Measurements from ENCODE around the gene PSME3IP1.

The PSME3IP1 gene

DNA sequence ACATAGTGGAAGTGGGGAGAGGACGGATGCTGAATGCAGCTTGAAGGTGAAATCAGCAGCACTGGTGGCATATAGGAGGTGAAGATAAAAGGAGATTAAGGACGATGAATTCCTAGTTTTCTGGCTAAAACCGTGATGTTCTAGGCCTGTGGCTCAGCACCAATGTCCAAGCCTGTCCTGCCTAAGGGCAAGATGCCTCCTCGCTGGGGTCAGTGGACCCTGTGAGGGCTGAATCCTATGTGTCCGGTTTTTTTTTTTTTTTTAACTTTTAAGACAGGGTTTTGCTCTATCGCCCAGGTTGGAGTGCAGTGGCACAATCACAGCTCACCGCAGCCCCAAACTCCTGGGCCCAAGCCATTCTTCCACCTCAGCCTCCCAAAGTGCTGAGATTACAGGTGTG, 80.7 kb downstream of the PSME3IP1 start:
- H3K4me3 ChIP-seq (replicated peaks; ENCODE audit: insufficient read depth, low read length) = no peak overlapping the region
- H3K27me3 ChIP-seq (ENCODE audit: insufficient read depth, poor library complexity, severe bottlenecking) = no peaks in the 10 kb centered on the region
- DNase-seq (ENCODE audit: low read depth in 1 of 2, low spot score in 1 of 2) = no peak
- no peak for TF ChIP-seq REST (IDR thresholded peaks at IDR 0.05; ENCODE audit: insufficient replicate concordance, low read depth)
- no peak for TF ChIP-seq POLR2AphosphoS5 (IDR thresholded peaks at IDR 0.05; ENCODE audit: low read depth)
- no peak for TF ChIP-seq GABPA (IDR thresholded peaks at IDR 0.05; ENCODE audit: low read depth)
- TF ChIP-seq SPI1 (IDR thresholded peaks at IDR 0.05; ENCODE audit: borderline replicate concordance, low read depth) = no peak
- TF ChIP-seq, protein P1, sequence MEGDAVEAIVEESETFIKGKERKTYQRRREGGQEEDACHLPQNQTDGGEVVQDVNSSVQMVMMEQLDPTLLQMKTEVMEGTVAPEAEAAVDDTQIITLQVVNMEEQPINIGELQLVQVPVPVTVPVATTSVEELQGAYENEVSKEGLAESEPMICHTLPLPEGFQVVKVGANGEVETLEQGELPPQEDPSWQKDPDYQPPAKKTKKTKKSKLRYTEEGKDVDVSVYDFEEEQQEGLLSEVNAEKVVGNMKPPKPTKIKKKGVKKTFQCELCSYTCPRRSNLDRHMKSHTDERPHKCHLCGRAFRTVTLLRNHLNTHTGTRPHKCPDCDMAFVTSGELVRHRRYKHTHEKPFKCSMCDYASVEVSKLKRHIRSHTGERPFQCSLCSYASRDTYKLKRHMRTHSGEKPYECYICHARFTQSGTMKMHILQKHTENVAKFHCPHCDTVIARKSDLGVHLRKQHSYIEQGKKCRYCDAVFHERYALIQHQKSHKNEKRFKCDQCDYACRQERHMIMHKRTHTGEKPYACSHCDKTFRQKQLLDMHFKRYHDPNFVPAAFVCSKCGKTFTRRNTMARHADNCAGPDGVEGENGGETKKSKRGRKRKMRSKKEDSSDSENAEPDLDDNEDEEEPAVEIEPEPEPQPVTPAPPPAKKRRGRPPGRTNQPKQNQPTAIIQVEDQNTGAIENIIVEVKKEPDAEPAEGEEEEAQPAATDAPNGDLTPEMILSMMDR (IDR thresholded peaks at IDR 0.05; ENCODE audit: insufficient read depth, low read length) = no peak
- no peak overlapping the region for H3K27ac ChIP-seq (replicated peaks)

DNA sequence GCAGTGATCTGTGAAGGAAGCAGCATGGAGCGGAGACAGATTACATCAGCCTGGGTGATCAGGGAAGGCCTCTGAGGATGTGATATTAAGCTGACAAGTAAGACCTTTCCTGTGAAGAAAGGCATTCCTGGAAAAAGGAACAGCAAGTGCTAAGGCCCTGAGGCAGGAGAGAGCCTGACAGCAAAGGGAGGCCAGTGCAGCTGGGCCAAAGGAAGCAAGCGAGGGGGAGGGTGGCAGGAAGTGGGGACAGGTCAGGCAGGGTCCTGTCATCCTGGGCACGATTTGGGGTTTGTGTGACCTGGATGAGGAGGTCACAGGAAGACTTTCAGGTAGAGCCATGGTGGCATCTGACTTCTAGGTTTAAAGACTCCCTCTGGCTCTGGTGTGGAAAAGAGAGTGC, 81.1 kb downstream of the PSME3IP1 start:
- no peak overlapping the region for H3K27ac ChIP-seq (replicated peaks)
- no peaks in the 10 kb centered on the region for H3K27me3 ChIP-seq (ENCODE audit: insufficient read depth, poor library complexity, severe bottlenecking)
- no peak overlapping the region for H3K4me3 ChIP-seq (replicated peaks; ENCODE audit: insufficient read depth, low read length)
- TF ChIP-seq GABPA (IDR thresholded peaks at IDR 0.05; ENCODE audit: low read depth) (no peak), REST (IDR thresholded peaks at IDR 0.05; ENCODE audit: insufficient replicate concordance, low read depth) (no peak), SPI1 (IDR thresholded peaks at IDR 0.05; ENCODE audit: borderline replicate concordance, low read depth) (no peak)
- TF ChIP-seq, protein P1 (IDR thresholded peaks at IDR 0.05; ENCODE audit: insufficient read depth, low read length) = no peak
- no peak for DNase-seq (ENCODE audit: low read depth in 1 of 2, low spot score in 1 of 2)

DNA sequence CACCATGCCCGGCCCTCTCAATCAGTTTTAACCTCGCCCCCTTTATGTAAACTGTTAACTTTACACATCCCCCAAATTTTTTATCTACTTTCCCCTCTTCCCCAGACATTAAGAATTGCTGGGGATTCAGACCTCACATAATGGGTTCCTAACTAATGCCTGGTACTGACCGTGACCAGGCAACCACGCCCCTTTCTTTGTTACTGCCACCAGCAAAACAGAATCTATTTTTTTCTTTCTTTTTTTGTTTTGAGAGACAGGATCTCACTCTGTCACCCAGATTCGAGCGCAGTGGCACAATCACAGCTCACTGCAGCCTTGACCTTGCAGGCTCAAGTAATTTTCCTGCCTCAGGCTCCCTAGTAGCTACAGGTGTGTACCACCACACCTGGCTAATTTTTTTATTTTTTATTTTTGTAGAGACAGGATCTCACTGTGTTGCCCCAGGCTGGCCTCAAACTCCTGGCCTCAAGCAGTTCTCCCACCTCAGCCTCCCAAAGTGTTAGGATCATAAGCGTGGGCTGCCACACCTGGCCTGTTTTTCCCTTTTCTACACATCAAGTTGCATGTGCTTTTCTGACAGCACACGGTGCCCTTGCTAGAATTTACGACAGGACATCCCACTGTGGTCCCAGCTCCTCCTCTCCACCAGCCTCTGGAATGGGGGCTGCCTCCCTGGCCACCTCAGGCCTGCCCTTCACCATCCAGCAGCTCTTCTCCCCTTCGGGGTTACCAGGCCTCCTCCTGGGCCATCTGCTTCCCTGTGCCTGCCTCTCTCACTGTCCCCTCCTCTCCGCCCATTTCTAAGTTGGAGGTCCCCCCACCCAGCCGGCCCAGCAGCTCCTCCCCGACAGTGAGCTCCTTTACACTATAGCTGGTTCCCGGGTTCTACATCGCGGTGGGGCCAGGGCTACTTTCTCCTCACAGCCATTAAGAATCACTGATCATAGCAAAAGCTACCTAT, 82.7 kb downstream of the PSME3IP1 start:
- no peak overlapping the region for H3K4me3 ChIP-seq (replicated peaks; ENCODE audit: insufficient read depth, low read length)
- DNase-seq (ENCODE audit: low read depth in 1 of 2, low spot score in 1 of 2) = no peak
- no peak overlapping the region for H3K27ac ChIP-seq (replicated peaks)
- no peaks in the 10 kb centered on the region for H3K27me3 ChIP-seq (ENCODE audit: insufficient read depth, poor library complexity, severe bottlenecking)
- TF ChIP-seq REST (IDR thresholded peaks at IDR 0.05; ENCODE audit: insufficient replicate concordance, low read depth) (no peak), SPI1 (IDR thresholded peaks at IDR 0.05; ENCODE audit: borderline replicate concordance, low read depth) (no peak), GABPA (IDR thresholded peaks at IDR 0.05; ENCODE audit: low read depth) (no peak), POLR2AphosphoS5 (IDR thresholded peaks at IDR 0.05; ENCODE audit: low read depth) (no peak)
- TF ChIP-seq, protein P1 (IDR thresholded peaks at IDR 0.05; ENCODE audit: insufficient read depth, low read length) = no peak
